ENCODE results near the gene CEP72.

DNA sequence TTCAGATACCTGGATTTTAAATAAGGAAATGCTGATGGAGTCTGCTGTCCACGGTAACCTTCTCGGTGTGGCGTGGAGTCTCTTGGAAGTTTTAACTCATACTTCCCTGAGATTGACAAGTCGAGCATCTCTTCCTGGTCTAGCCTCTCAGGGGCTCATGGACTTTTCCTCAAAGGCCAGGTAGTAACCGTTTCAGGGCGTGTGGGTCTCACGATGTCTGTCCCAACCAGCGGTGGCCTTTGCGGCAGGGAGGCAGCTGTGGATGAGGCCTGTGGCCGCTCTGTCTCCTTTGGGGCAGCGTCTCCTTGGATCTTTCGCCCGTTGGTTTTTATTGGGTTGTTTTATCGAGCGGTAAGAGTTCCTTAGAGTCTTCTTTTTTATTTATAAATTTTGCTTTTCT, 32.8 kb downstream of the CEP72 start:
- TF ChIP-seq POLR2A (IDR thresholded peaks at IDR 0.05): no peak
- TF ChIP-seq, protein P1, sequence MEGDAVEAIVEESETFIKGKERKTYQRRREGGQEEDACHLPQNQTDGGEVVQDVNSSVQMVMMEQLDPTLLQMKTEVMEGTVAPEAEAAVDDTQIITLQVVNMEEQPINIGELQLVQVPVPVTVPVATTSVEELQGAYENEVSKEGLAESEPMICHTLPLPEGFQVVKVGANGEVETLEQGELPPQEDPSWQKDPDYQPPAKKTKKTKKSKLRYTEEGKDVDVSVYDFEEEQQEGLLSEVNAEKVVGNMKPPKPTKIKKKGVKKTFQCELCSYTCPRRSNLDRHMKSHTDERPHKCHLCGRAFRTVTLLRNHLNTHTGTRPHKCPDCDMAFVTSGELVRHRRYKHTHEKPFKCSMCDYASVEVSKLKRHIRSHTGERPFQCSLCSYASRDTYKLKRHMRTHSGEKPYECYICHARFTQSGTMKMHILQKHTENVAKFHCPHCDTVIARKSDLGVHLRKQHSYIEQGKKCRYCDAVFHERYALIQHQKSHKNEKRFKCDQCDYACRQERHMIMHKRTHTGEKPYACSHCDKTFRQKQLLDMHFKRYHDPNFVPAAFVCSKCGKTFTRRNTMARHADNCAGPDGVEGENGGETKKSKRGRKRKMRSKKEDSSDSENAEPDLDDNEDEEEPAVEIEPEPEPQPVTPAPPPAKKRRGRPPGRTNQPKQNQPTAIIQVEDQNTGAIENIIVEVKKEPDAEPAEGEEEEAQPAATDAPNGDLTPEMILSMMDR (IDR thresholded peaks at IDR 0.05): no peak

Measured in heart left ventricle (tissue), 13 donors.